H9 (cell line): ENCODE data around the gene FAM78A. TPM values are rescaled to one million over a fixed set of nuclear protein-coding genes. Genes with fewer than 3 reads are reported as not detected.

Source experiments
- DNase-seq: peaks from one replicate; pipeline ENCODE4 v3.0.0-alpha.2; 2017
- H2AFZ ChIP-seq: one replicate; pipeline ENCODE4 v1.6.1; 2013; ENCODE audit warnings: mild to moderate bottlenecking, low read length, control low read depth, moderate library complexity
- H2AK5ac ChIP-seq: 2 replicates; pipeline ENCODE4 v1.6.1; 2013; ENCODE audit warnings: low read length, control low read depth, mixed read lengths; ENCODE audit not compliant: insufficient read length
- H2BK120ac ChIP-seq: one replicate; pipeline ENCODE4 v1.6.1; 2013; ENCODE audit warnings: low read depth, mild to moderate bottlenecking, low read length, control low read depth, inconsistent platforms; ENCODE audit not compliant: poor library complexity, severe bottlenecking
- H2BK12ac ChIP-seq: 2 replicates; pipeline ENCODE4 v1.6.1; 2013; ENCODE audit warnings: low read length, control low read depth, mixed read lengths, low read depth; ENCODE audit not compliant: insufficient read length
- H2BK15ac ChIP-seq: 2 replicates; pipeline ENCODE4 v1.6.1; 2013; ENCODE audit warnings: low read depth, low read length, control low read depth
- H2BK20ac ChIP-seq: one replicate; pipeline ENCODE4 v1.6.1; 2013; ENCODE audit warnings: low read depth, mild to moderate bottlenecking, low read length, control low read depth, inconsistent platforms; ENCODE audit not compliant: poor library complexity, severe bottlenecking
- H2BK5ac ChIP-seq: 2 replicates; pipeline ENCODE4 v1.6.1; 2013; ENCODE audit warnings: low read length, control low read depth, mixed read lengths; ENCODE audit not compliant: insufficient read length
- H3K14ac ChIP-seq: 2 replicates; pipeline ENCODE4 v1.6.1; 2013; ENCODE audit warnings: low read length, control low read depth; ENCODE audit not compliant: insufficient read depth
- H3K18ac ChIP-seq: 2 replicates; pipeline ENCODE4 v1.6.1; 2013; ENCODE audit warnings: low read depth, mild to moderate bottlenecking, mixed read lengths, low read length, control low read depth; ENCODE audit not compliant: insufficient read length
- H3K23ac ChIP-seq: 2 replicates; pipeline ENCODE4 v1.6.1; 2013; ENCODE audit warnings: low read length, control low read depth, mixed read lengths, low read depth; ENCODE audit not compliant: insufficient read length
- H3K23me2 ChIP-seq: 2 replicates; pipeline ENCODE4 v1.6.1; 2013; ENCODE audit warnings: low read depth, mild to moderate bottlenecking, mixed read lengths, low read length, control low read depth; ENCODE audit not compliant: insufficient read length, poor library complexity, severe bottlenecking
- H3K27ac ChIP-seq: 2 replicates; pipeline ENCODE4 v1.5.1; 2013; ENCODE audit warnings: low read length, control low read depth, mixed read lengths, low read depth; ENCODE audit not compliant: insufficient read length
- H3K27me3 ChIP-seq: 2 replicates; pipeline ENCODE4 v1.6.1; 2013; ENCODE audit warnings: low read length, control low read depth, inconsistent platforms; ENCODE audit not compliant: insufficient read depth
- H3K4ac ChIP-seq: 2 replicates; pipeline ENCODE4 v1.6.1; 2013; ENCODE audit warnings: low read depth, mild to moderate bottlenecking, control low read depth, inconsistent platforms, low read length, moderate library complexity
- H3K4me1 ChIP-seq: 2 replicates; pipeline ENCODE4 v1.6.1; 2013; ENCODE audit warnings: low read length, control low read depth, inconsistent platforms; ENCODE audit not compliant: insufficient read depth
- H3K4me2 ChIP-seq: 2 replicates; pipeline ENCODE4 v1.6.1; 2013; ENCODE audit warnings: low read length, control low read depth, mixed read lengths; ENCODE audit not compliant: insufficient read length, insufficient read depth
- H3K56ac ChIP-seq: 2 replicates; pipeline ENCODE4 v1.6.1; 2013; ENCODE audit warnings: low read depth, mild to moderate bottlenecking, mixed read lengths, low read length, control low read depth; ENCODE audit not compliant: insufficient read length
- H3K79me1 ChIP-seq: 2 replicates; pipeline ENCODE4 v1.6.1; 2013; ENCODE audit warnings: low read depth, mild to moderate bottlenecking, moderate library complexity, low read length, control low read depth, inconsistent platforms; ENCODE audit not compliant: insufficient read depth, poor library complexity, severe bottlenecking
- H3K79me2 ChIP-seq: 2 replicates; pipeline ENCODE4 v1.6.1; 2013; ENCODE audit warnings: low read length, control low read depth, inconsistent platforms; ENCODE audit not compliant: insufficient read depth
- H3K9ac ChIP-seq: 2 replicates; pipeline ENCODE4 v1.6.1; 2013; ENCODE audit warnings: low read length, control low read depth, mixed read lengths; ENCODE audit not compliant: insufficient read length; ENCODE audit errors: extremely low read depth
- H3K9me3 ChIP-seq: one replicate; pipeline ENCODE4 v1.6.1; 2013; ENCODE audit warnings: low read depth, low read length, inconsistent platforms; ENCODE audit not compliant: control insufficient read depth
- H3T11ph ChIP-seq: one replicate; pipeline ENCODE4 v1.6.1; 2013; ENCODE audit warnings: mild to moderate bottlenecking, low read length, control low read depth, inconsistent platforms
- H4K20me1 ChIP-seq: one replicate; pipeline ENCODE4 v1.6.1; 2013; ENCODE audit not compliant: control insufficient read depth, insufficient read length, insufficient read depth
- H4K5ac ChIP-seq: 2 replicates; pipeline ENCODE4 v1.6.1; 2013; ENCODE audit warnings: low read depth, mild to moderate bottlenecking, mixed read lengths, low read length, control low read depth; ENCODE audit not compliant: insufficient read length
- H4K8ac ChIP-seq: replicated peaks from 2 replicates; pipeline ENCODE4 v1.6.1; 2013; ENCODE audit warnings: low read length, control low read depth, mixed read lengths, low read depth; ENCODE audit not compliant: insufficient read length
- H4K91ac ChIP-seq: 2 replicates; pipeline ENCODE4 v1.6.1; 2013; ENCODE audit warnings: low read depth, mild to moderate bottlenecking, moderate library complexity, mixed read lengths, low read length, control low read depth; ENCODE audit not compliant: insufficient read length
- H3K27ac Mint-ChIP-seq, 3 experiments: 2 replicates in 2 of 3; 3 replicates in 1 of 3; pipeline ENCODE4 v1.8.0; 2020 to 2021; ENCODE audit warnings: mixed read lengths in 3 of 3, mild to moderate bottlenecking in 1 of 3, moderate library complexity in 1 of 3
- H3K27me3 Mint-ChIP-seq: 2 replicates; pipeline ENCODE4 v1.8.0; 2021; ENCODE audit warnings: low read depth, mild to moderate bottlenecking, moderate library complexity, mixed read lengths
- H3K36me3 Mint-ChIP-seq, 3 experiments: 2 replicates in 2 of 3; 3 replicates in 1 of 3; pipeline ENCODE4 v1.8.0; 2020 to 2021; ENCODE audit warnings: low read depth in 3 of 3, mixed read lengths in 3 of 3; ENCODE audit not compliant: insufficient read depth in 1 of 3
- H3K4me1 Mint-ChIP-seq, 2 experiments: 2 replicates each; pipeline ENCODE4 v1.8.0; 2020; ENCODE audit warnings: mixed read lengths in 2 of 2
- H3K4me3 Mint-ChIP-seq, 2 experiments: 2 replicates in 1 of 2; 3 replicates in 1 of 2; pipeline ENCODE4 v1.8.0; 2020 to 2021; ENCODE audit warnings: mild to moderate bottlenecking in 2 of 2, mixed read lengths in 2 of 2, moderate library complexity in 1 of 2
- H3K9me3 Mint-ChIP-seq, 2 experiments: 2 replicates in 1 of 2; 3 replicates in 1 of 2; pipeline ENCODE4 v1.8.0; 2020; ENCODE audit warnings: mild to moderate bottlenecking in 2 of 2, mixed read lengths in 2 of 2, moderate library complexity in 1 of 2
- CTCF ChIP-seq: fragments of 200-600 bp; sonication (generic); conservative IDR thresholded peaks from 3 replicates; pipeline ENCODE4 v1.8.0; 2021; ENCODE audit warnings: antibody characterized with exemption, mild to moderate bottlenecking
- WGBS: extraction: QIAGEN DNeasy Blood & Tissue Kit; methylation state at CpG from one replicate; pipeline ENCODE4 v1.1.7; 2013; ENCODE audit warnings: missing lambda C conversion rate, low lambda C conversion rate, mixed read lengths; ENCODE audit not compliant: insufficient read length; ENCODE audit errors: extremely low coverage; 5-methylcytosine and 5-hydroxymethylcytosine counted together
- total RNA-seq: library from RNA; stranded (reverse); gene quantifications from 2 replicates; pipeline ENCODE4 v1.2.1, GENCODE V29; 2021

The FAM78A gene
- total RNA-seq, 1 experiment from 2014 or later: 1.9 TPM

GRCh38 chr9:131318231-131319085, 42.1 kb upstream of the FAM78A start:
- Histone ChIP-seq H2BK15ac (no peak overlapping the region), H3K23ac (no peak overlapping the region), H2AFZ (no peak overlapping the region), H3K18ac (no peak overlapping the region), H3K79me2 (no peaks in the 10 kb centered on the region), H2BK5ac (no peak overlapping the region), H3K4ac (no peak overlapping the region), H3T11ph (no peak overlapping the region), H2AK5ac (no peak overlapping the region), H2BK12ac (no peak overlapping the region), H3K23me2 (no peaks in the 10 kb centered on the region), H3K79me1 (no peaks in the 10 kb centered on the region), H3K27me3 (no peaks in the 10 kb centered on the region), H4K5ac (no peak overlapping the region), H3K4me1 (no peaks in the 10 kb centered on the region), H3K9me3 (no peaks in the 10 kb centered on the region), H4K91ac (no peak overlapping the region), H4K8ac (no peak overlapping the region), H2BK120ac (no peak overlapping the region), H4K20me1 (no peaks in the 10 kb centered on the region), H3K56ac (no peak overlapping the region), H3K9ac (no peak overlapping the region), H3K27ac (no peak overlapping the region), H2BK20ac (no peak overlapping the region), H3K14ac (no peak overlapping the region), H3K4me2 (no peak overlapping the region)
- no CpG with 5 or more reads among the region's 23 CpGs for WGBS
- no peak for TF ChIP-seq CTCF
- H3K4me1 Mint-ChIP-seq: 0 out of 4 replicates have a peak, but pooled peaks cover 0 to 2% of the 10 kb centered on the region in 2 experiments
- H3K36me3 Mint-ChIP-seq: no peaks in the 10 kb centered on the region
- H3K27ac Mint-ChIP-seq: no peak overlapping the region; a peak in 1 of 7 replicates
- no peak for DNase-seq
- no peak overlapping the region for H3K4me3 Mint-ChIP-seq
- peaks cover 5% of the 10 kb centered on the region for H3K27me3 Mint-ChIP-seq
- H3K9me3 Mint-ChIP-seq: no peaks in the 10 kb centered on the region
